ENCODE measurements around the gene MYMK. TPM values are rescaled to one million over a fixed set of nuclear protein-coding genes. Genes with fewer than 3 reads are reported as not detected.

The MYMK gene
- total RNA-seq, 2 experiments from 2014 or later, result not detected

DNA sequence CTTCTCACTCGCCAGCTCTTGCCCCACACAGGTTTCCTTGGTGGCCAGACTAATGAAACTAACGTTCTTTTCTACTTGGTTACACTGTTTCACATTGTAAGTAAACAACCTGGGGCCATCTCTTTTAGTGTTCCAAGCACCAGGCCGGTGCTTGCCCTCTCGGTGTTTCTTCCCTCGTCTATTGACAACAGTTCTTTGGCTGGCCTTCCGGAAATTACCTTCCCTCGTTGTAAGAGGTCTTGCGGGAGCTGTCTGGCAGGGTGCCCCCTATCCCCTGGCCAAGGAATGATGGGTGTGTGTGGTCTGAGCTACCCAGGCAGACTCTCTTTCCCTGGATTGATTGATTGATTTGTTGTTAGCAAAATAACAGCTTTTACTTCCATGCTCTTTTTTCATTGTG lies 918 bp upstream of the MYMK start:
- H3K27me3 Mint-ChIP-seq, result no peaks in the 10 kb centered on the region
- H3K36me3 Mint-ChIP-seq (ENCODE audit: low read depth), result no peaks in the 10 kb centered on the region
- intact Hi-C loops (cut with micrococcal nuclease), result no loop called here
- no peaks in the 10 kb centered on the region for H3K9me3 Mint-ChIP-seq
- TF ChIP-seq, protein P1, sequence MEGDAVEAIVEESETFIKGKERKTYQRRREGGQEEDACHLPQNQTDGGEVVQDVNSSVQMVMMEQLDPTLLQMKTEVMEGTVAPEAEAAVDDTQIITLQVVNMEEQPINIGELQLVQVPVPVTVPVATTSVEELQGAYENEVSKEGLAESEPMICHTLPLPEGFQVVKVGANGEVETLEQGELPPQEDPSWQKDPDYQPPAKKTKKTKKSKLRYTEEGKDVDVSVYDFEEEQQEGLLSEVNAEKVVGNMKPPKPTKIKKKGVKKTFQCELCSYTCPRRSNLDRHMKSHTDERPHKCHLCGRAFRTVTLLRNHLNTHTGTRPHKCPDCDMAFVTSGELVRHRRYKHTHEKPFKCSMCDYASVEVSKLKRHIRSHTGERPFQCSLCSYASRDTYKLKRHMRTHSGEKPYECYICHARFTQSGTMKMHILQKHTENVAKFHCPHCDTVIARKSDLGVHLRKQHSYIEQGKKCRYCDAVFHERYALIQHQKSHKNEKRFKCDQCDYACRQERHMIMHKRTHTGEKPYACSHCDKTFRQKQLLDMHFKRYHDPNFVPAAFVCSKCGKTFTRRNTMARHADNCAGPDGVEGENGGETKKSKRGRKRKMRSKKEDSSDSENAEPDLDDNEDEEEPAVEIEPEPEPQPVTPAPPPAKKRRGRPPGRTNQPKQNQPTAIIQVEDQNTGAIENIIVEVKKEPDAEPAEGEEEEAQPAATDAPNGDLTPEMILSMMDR (IDR thresholded peaks at IDR 0.05), result no peak
- peaks cover 5% of the 10 kb centered on the region for H3K4me1 Mint-ChIP-seq (ENCODE audit: low read depth)
- ChIA-PET CTCF (no interaction called here), POLR2A (no interaction called here)
- H3K27ac Mint-ChIP-seq, result no peak overlapping the region
- no peak overlapping the region for H3K4me3 Mint-ChIP-seq
- DNase-seq (no peak), ATAC-seq (no peak)

DNA sequence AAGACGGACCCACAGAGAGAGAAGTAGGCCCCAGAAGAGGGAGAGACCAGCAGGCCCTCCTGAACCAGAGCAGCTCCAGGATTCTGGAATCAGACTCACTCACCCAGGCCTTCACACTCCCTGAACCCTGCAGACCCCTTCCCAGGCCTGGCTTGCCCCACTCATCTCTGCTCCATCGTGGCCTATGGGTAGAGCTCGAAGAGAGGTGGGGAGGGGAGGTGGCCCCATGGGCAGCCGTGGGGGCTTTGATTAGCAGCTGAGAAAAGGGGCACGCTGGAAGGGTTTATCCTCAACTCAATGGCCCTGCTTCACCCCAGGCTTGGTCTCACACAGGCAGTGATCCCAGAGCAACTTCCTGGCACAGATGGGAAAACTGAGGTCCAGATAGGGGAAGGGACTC lies 613 bp downstream of the MYMK start:
- ATAC-seq (no peak), DNase-seq (no peak)
- Mint-ChIP-seq H3K4me3 (no peak overlapping the region), H3K4me1 (ENCODE audit: low read depth) (peaks cover 5% of the 10 kb centered on the region), H3K9me3 (no peaks in the 10 kb centered on the region), H3K27me3 (no peaks in the 10 kb centered on the region), H3K36me3 (ENCODE audit: low read depth) (no peaks in the 10 kb centered on the region), H3K27ac (no peak overlapping the region)
- CTCF ChIA-PET, result no interaction called here
- TF ChIP-seq, protein P1 (IDR thresholded peaks at IDR 0.05), result no peak
- intact Hi-C loops (cut with micrococcal nuclease), result no loop called here
- POLR2A ChIA-PET, result interaction anchor here (0.7 kb wide), 1 partner anchor 279 kb away, joined by 3 read pairs; no protein-coding TSS in a partner anchor

DNA sequence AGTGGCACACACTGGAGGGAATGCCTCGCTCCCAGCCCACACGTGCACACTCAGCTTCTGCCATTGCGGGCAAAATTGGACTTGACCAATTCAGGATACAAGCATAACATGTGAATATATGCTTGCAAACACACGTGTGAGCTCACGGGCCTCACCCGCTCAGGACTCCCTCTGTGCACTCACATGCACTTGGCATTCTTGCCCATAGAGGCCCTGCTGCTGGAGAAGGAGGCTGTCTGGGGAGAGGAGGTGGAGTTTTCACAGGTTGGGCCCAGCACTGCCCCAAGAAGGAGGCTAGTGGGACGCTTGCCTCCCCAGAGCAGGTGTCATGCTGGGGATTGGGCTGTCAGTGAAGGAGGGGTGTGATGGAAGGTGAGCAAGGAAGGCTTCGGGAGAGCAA lies 1.7 kb downstream of the MYMK start:
- Mint-ChIP-seq H3K9me3 (no peaks in the 10 kb centered on the region), H3K36me3 (ENCODE audit: low read depth) (no peaks in the 10 kb centered on the region), H3K4me1 (ENCODE audit: low read depth) (peaks cover 5% of the 10 kb centered on the region), H3K27me3 (no peaks in the 10 kb centered on the region), H3K27ac (no peak overlapping the region), H3K4me3 (no peak overlapping the region)
- intact Hi-C loops (cut with micrococcal nuclease), result no loop called here
- TF ChIP-seq, protein P1 (IDR thresholded peaks at IDR 0.05), result no peak
- DNase-seq (no peak), ATAC-seq (no peak)
- ChIA-PET CTCF (no interaction called here), POLR2A (interaction anchor here (1.2 kb wide), 1 partner anchor 12 kb away, joined by 3 read pairs; the partner anchor contains the start of gene ADAMTSL2)

DNA sequence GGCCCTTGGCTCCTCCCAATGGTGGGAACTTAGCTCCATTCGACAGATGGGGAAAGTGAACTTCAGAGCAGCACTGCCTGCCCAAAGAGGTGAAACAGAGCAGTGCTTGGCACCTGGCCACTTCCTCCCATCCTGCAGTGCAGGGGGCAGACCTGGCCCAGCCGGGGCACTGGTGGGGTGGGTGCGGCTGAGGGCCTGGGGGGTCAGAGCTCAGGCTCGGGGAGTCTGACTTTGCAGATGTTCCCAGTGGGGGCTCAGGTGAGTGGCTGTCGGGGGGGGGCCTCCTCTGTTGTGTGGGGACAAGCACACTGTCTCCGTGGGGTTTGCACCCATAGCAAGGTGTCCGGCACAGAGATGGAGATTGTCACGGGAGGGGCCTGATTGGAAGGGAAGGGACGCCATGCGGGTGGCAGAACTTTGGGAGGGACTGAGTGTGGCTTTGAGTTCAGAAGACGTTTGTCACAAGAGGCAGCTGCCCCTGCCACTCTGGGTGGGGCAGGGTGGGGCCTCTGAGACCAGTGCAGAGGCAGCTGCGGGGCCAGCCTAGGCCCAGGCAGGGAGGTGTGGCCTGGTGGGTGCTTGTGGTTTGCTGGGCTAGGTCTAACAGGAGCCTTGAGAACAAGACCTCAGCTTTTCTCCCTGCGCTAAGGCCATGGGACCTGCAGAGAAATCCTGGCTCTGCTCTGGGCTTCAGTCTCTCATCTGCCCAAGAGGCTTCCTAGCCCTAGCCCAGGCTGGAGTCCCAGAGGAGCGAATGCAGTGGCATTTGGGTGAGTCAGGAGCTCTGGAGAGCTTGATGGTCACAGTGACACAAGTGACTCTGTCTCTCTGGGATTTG lies 2.5 kb downstream of the MYMK start:
- no peaks in the 10 kb centered on the region for H3K9me3 Mint-ChIP-seq
- intact Hi-C loops (cut with micrococcal nuclease), result no loop called here
- no peaks in the 10 kb centered on the region for H3K36me3 Mint-ChIP-seq (ENCODE audit: low read depth)
- DNase-seq, result no peak
- no peak overlapping the region for H3K4me3 Mint-ChIP-seq
- TF ChIP-seq, protein P1 (IDR thresholded peaks at IDR 0.05), result no peak
- peaks cover 5% of the 10 kb centered on the region for H3K4me1 Mint-ChIP-seq (ENCODE audit: low read depth)
- ChIA-PET CTCF (no interaction called here), POLR2A (interaction anchor here (0.6 to 1.2 kb wide), 2 partner anchors 13 to 978 kb away, joined by 3 read pairs; partner anchors contain the start of gene ADAMTSL2)
- no peaks in the 10 kb centered on the region for H3K27me3 Mint-ChIP-seq
- no peak overlapping the region for H3K27ac Mint-ChIP-seq
- no peak for ATAC-seq
